Muscle layer of colon (tissue), 2 donors: ENCODE data around the gene MYPN.

Source experiments
- H3K27ac ChIP-seq: one replicate; pipeline ENCODE4 v1.7.0; 2013; ENCODE audit warnings: low read depth, mild to moderate bottlenecking, low read length, moderate library complexity
- H3K27me3 ChIP-seq, 2 donors: one replicate each; pipeline ENCODE4 v1.7.0; 2013; ENCODE audit warnings: low read length in 2 of 2, mild to moderate bottlenecking in 2 of 2; ENCODE audit not compliant: insufficient read depth in 2 of 2, control insufficient read depth in 1 of 2
- H3K36me3 ChIP-seq: one replicate; pipeline ENCODE4 v1.7.0; 2013; ENCODE audit warnings: mild to moderate bottlenecking, low read length; ENCODE audit not compliant: insufficient read depth
- H3K4me1 ChIP-seq: one replicate; pipeline ENCODE4 v1.7.0; 2013; ENCODE audit warnings: mild to moderate bottlenecking, low read length; ENCODE audit not compliant: insufficient read depth
- H3K4me3 ChIP-seq, 2 donors: one replicate each; pipeline ENCODE4 v1.7.0; 2013; ENCODE audit warnings: low read length in 2 of 2, low read depth in 1 of 2, mild to moderate bottlenecking in 1 of 2, moderate library complexity in 1 of 2
- H3K9ac ChIP-seq: one replicate; pipeline ENCODE4 v1.7.0; 2013; ENCODE audit warnings: low read length
- H3K9me3 ChIP-seq: one replicate; pipeline ENCODE4 v1.7.0; 2013; ENCODE audit warnings: mild to moderate bottlenecking, low read length
- donor health status: abdominal sarcoma.
- donor health status: Adenocarcinoma of cecum.

MYPN gene

DNA sequence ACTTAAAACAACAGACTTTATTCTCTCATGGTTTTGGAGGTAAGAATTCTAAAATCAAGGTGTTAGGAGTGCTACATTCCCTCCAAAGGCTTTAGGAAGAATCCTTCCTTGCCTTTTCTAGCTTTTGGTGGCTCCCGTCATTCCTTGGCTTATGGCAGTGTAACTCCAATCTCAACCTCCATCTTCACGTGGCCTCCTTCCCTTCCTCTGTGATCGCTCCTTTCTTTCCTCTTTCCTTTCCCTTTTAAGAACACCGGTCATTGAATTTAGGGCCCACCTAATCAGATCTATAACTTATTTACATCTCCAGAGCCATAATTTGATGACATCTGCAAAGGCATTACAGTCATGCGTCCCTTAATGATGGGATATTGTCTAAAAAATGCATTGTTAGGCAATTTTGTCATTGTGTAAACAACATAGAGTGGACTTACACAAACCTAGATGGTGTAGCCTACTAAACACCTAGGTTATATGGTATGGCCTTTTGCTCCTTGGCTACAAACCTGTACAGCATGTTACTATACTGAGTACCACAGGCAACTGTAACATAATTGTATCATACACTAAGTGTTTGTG is 28.3 kb upstream of the MYPN start:
- no peak overlapping the region for H3K9ac ChIP-seq
- no peaks in the 10 kb centered on the region for H3K9me3 ChIP-seq
- H3K36me3 ChIP-seq = no peaks in the 10 kb centered on the region
- H3K27me3 ChIP-seq = no peaks in the 10 kb centered on the region
- no peaks in the 10 kb centered on the region for H3K4me1 ChIP-seq
- no peak overlapping the region for H3K27ac ChIP-seq
- no peak overlapping the region for H3K4me3 ChIP-seq

DNA sequence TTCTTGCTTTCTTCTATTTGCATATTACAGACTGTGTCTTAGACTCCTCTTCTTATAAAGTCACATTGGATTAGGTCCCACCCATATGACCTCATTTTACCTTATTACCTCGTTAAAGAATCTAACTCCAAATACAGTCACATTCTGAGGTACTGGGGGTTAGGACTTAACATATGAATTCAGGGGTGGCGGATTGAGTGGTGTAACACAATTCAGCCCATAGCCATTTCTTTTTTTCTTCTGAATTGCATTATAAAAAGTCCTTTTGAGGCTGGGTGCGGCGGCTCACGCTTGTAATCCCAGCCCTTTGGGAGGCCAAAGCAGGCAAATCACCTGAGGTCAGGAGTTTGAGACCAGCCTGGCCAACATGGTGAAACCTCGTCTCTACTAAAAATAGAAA is 27.4 kb upstream of the MYPN start:
- no peaks in the 10 kb centered on the region for H3K4me1 ChIP-seq
- no peaks in the 10 kb centered on the region for H3K27me3 ChIP-seq
- no peak overlapping the region for H3K4me3 ChIP-seq
- H3K36me3 ChIP-seq = no peaks in the 10 kb centered on the region
- H3K9me3 ChIP-seq = no peaks in the 10 kb centered on the region
- no peak overlapping the region for H3K27ac ChIP-seq
- H3K9ac ChIP-seq = no peak overlapping the region

DNA sequence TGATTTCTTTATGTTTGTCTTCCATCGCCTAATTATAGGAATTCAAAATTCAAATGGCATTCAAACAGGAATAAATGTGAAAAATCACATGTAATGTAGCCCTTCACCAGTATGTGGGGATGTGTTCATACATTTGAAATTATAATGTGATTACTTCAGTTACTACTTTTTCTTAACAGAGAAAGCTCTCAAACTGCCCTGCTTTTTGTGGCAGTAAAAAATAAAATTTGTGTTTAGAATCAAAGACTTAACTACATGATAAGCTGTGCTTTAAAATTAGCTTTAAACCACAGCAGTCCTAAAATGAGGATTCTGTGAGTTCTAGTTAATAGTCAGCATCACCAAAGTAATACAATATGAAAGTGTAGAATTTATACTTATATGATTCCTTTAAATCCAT is 26.4 kb upstream of the MYPN start:
- no peak overlapping the region for H3K27ac ChIP-seq
- H3K9ac ChIP-seq = no peak overlapping the region
- H3K4me3 ChIP-seq = no peak overlapping the region

DNA sequence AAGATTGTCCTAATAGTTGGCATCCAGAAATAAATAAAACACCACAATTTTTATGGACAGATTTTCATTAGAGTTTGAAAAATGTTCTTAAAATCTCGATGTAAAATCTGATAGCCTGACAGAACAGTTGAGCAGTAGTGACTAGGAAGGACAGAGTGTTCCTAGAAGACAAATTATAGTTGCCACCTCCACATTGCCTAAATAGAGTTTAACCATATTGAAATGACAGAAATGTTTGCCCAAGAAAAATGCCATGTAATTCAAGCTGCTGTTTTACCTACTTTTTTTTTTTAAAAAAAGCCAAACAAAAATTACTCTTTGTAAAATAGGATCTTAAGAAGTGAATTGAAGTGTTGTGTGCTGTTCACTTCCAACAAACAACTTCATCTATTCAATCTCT is 25.3 kb upstream of the MYPN start:
- Histone ChIP-seq H3K36me3 (no peaks in the 10 kb centered on the region), H3K9me3 (no peaks in the 10 kb centered on the region), H3K27ac (no peak overlapping the region), H3K4me1 (no peaks in the 10 kb centered on the region), H3K9ac (no peak overlapping the region), H3K4me3 (no peak overlapping the region), H3K27me3 (no peaks in the 10 kb centered on the region)

More for the DNA sequence above, 26.4 kb upstream of the MYPN start:
- H3K36me3 ChIP-seq = no peaks in the 10 kb centered on the region
- no peaks in the 10 kb centered on the region for H3K27me3 ChIP-seq
- H3K4me1 ChIP-seq = no peaks in the 10 kb centered on the region
- H3K9me3 ChIP-seq = no peaks in the 10 kb centered on the region

DNA sequence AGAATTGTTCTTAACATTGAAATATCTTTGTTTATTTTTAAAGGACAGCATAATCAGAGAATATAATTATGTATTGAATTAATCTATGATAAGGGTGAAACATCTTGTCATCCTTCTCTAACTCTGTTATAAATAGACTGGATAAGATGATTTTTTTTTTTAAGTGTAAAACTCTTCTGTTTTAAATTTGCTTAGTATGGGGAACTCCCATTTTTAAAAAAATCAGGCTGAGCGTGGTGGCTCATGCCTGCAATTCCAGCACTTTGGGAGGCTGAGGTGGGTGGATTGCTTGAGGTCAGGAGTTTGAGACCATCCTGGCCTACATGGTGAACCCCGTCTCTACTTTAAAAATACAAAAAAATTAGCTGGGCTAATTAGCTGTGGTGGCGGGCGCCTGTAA is 24.8 kb upstream of the MYPN start:
- Histone ChIP-seq H3K36me3 (no peaks in the 10 kb centered on the region), H3K27ac (no peak overlapping the region), H3K9ac (no peak overlapping the region), H3K27me3 (no peaks in the 10 kb centered on the region), H3K4me1 (no peaks in the 10 kb centered on the region), H3K4me3 (no peak overlapping the region), H3K9me3 (no peaks in the 10 kb centered on the region)

DNA sequence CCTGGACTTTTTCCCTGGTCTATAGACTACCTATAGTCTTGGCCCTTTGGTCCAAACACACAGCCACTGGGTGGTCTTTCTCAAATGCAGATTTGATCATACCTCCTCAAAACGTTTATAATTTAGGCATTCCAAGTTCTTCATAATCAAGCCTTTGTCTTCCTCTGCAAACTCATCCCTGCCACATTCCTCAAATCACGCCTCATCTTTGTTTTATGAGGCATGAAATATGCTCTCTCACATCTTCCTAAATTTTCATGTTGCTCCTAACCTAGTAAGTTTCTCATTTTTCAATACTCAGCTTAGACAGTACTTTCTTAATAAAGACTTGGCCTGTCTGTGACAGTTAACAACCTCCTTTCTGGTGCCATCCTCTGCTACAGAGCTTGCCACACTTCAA is 23.3 kb upstream of the MYPN start:
- Histone ChIP-seq H3K27ac (no peak overlapping the region), H3K9ac (no peak overlapping the region), H3K9me3 (no peaks in the 10 kb centered on the region), H3K36me3 (no peaks in the 10 kb centered on the region), H3K27me3 (no peaks in the 10 kb centered on the region), H3K4me3 (no peak overlapping the region), H3K4me1 (no peaks in the 10 kb centered on the region)

DNA sequence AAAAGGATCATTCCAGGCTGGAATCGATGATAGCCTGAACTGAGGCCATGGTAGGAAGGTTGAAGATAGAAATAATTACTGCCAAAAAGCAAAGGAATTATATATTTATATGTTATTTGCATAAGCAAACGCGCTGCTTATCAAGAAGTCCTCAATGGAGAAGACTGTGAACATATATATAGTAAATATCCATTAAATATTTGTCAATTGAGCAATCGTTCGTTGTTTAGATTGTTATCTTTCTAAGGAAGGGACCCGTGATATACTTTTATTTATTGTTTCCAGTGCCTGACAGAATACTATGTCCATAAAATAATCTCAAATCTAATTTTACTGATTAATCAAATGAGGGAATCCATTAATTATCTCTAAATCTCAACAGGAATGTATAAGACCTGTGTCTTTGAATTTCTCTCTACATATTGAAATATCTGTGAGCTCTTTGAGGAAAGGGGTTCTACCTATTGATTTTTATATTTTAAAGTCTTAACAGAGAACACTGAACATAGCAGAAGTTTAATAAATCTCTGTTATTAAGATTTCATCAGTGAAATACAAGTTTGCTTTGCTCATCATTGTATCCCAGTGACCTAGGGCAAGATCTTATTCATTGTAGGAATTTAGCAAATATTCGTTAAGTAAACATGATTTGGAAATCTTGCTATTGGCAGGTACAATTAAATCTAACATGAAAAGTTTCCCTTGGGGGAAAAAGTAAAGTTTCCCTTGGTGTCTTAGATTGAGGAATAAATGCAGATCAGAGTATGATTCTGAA is 22.2 kb upstream of the MYPN start:
- H3K9me3 ChIP-seq = no peaks in the 10 kb centered on the region
- no peak overlapping the region for H3K27ac ChIP-seq
- no peak overlapping the region for H3K9ac ChIP-seq
- no peak overlapping the region for H3K4me3 ChIP-seq
- no peaks in the 10 kb centered on the region for H3K36me3 ChIP-seq
- H3K27me3 ChIP-seq = no peaks in the 10 kb centered on the region
- H3K4me1 ChIP-seq = no peaks in the 10 kb centered on the region

DNA sequence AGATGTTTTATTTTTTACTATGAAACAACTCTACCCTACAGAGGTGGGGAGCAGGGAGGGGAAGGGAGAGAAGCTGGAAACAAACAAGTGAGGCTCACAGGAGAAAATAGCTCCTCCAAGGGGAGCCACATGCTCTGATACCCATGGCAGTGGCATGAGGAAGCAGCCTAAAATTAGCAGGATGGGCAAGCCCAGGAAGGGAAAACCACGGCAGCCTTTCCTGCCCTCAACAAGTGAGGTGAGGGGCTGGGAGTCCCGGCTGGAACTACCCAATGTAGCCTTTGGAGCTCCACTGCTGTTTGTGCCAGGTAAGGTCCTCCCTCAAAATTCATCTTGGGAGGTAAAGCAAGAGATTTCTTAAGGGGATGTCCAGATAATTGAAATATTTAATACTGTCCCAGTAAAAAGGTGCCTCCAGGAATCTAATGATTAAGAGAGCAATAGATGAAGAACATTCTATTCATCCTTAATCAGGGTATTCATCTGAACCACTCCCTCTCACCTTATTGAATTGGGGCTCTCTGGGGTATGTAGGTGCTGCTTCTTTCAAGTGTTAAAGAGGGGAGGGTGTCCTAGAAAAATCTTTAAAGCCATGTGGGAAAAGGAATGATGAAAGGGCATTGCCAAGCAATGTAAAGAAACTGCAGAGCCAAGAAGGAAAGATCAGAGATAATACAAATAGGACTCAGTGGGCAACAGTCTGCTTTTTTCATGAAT is 21.4 kb upstream of the MYPN start:
- Histone ChIP-seq H3K9ac (no peak overlapping the region), H3K9me3 (no peaks in the 10 kb centered on the region), H3K4me1 (no peaks in the 10 kb centered on the region), H3K4me3 (no peak overlapping the region), H3K27me3 (no peaks in the 10 kb centered on the region), H3K36me3 (no peaks in the 10 kb centered on the region), H3K27ac (no peak overlapping the region)

DNA sequence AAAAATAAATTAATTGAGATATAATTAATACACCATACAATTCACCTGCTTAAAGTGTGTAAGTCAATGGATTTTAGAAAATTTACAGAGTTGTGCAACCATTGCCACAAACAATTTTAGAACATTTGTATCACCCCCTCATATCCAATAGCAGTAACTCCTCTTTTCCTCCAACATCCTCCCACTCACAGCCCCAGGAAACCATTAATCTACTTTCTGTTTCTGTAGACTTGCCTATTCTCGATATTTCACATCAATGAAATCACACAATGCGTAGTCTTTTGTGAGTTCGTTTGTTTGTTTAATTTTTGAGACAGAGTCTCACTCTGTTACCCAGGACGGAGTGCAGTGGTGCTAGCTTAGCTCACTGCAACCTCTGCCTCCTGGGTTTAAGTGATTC is 20.5 kb upstream of the MYPN start:
- no peaks in the 10 kb centered on the region for H3K9me3 ChIP-seq
- no peaks in the 10 kb centered on the region for H3K4me1 ChIP-seq
- no peaks in the 10 kb centered on the region for H3K36me3 ChIP-seq
- H3K4me3 ChIP-seq = no peak overlapping the region
- H3K9ac ChIP-seq = no peak overlapping the region
- H3K27ac ChIP-seq = no peak overlapping the region
- no peaks in the 10 kb centered on the region for H3K27me3 ChIP-seq

DNA sequence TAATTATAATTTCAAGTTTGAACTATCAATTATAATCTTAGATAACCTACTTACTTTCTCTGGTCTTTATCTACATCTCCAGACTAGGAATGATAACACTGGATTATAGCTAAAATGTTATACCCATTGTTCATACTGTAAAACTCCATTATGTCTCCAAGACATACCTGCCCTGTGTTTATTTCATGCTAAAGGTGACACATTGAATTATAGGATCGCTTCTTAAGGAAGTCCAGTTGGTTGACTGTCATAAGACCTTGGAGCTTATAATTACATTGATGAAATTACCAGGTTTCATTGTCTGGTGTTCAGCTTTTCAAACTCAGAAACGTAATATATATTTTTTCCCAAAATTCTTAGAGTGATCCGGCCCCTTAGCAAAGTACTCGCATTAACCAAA is 18.7 kb upstream of the MYPN start:
- no peak overlapping the region for H3K4me3 ChIP-seq

DNA sequence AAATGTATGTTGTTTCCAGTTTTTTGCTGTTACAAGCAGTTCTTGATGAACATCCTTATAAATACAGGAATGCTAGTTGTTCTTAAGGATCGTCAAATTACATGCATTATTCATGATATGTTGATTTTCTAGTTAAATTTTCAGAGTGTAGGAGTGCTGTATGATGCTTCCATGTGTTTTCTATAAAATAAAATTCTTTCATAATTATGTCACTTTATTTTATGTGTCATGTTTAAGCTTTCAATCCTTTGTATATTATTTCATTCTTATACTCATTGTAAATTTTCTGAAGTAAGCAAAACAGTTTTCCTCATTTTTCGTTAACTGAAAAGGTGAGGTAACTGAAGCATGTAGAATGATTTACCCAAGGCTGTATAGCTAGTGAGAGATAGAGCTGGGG is 16.8 kb upstream of the MYPN start:
- Histone ChIP-seq H3K4me1 (no peaks in the 10 kb centered on the region), H3K9me3 (no peaks in the 10 kb centered on the region), H3K36me3 (no peaks in the 10 kb centered on the region), H3K27ac (no peak overlapping the region), H3K27me3 (no peaks in the 10 kb centered on the region), H3K4me3 (no peak overlapping the region), H3K9ac (no peak overlapping the region)

More for the DNA sequence above, 18.7 kb upstream of the MYPN start:
- no peak overlapping the region for H3K27ac ChIP-seq
- H3K9ac ChIP-seq = no peak overlapping the region
- H3K27me3 ChIP-seq = no peaks in the 10 kb centered on the region
- H3K9me3 ChIP-seq = no peaks in the 10 kb centered on the region
- no peaks in the 10 kb centered on the region for H3K36me3 ChIP-seq
- H3K4me1 ChIP-seq = no peaks in the 10 kb centered on the region
